ACC112 (cell line): Measurements from ENCODE around the gene VPS37B.
A peak's percentile ranks its signal among the peaks of the same experiment; 100 is the strongest.

Experiments
- H2AFZ ChIP-seq: fragments of 200-600 bp; sonication (generic); one replicate; pipeline ENCODE4 v1.6.0; 2017; ENCODE audit warnings: antibody characterized with exemption, low read length; ENCODE audit not compliant: unreplicated experiment
- H3K27ac ChIP-seq: fragments of 200-600 bp; sonication (generic); 2 replicates; pipeline ENCODE4 v1.5.1; 2014; ENCODE audit warnings: low read depth, mild to moderate bottlenecking, antibody characterized with exemption, low read length, moderate library complexity
- H3K27me3 ChIP-seq: fragments of 200-600 bp; sonication (generic); 2 replicates; pipeline ENCODE4 v1.6.1; 2014; ENCODE audit warnings: mild to moderate bottlenecking, antibody characterized with exemption, low read length, moderate library complexity, mixed read lengths; ENCODE audit not compliant: insufficient read depth
- H3K36me3 ChIP-seq: fragments of 200-600 bp; sonication (generic); 2 replicates; pipeline ENCODE4 v1.6.1; 2016; ENCODE audit warnings: mild to moderate bottlenecking, antibody characterized with exemption, low read length, moderate library complexity, mixed read lengths; ENCODE audit not compliant: insufficient read depth
- H3K4me1 ChIP-seq: fragments of 200-600 bp; sonication (generic); one replicate; pipeline ENCODE4 v1.6.1; 2016; ENCODE audit warnings: low read length, mixed read lengths; ENCODE audit not compliant: insufficient read depth, unreplicated experiment, control insufficient read depth
- H3K4me3 ChIP-seq: fragments of 200-600 bp; sonication (generic); 2 replicates; pipeline ENCODE4 v1.5.1; 2014; ENCODE audit warnings: mild to moderate bottlenecking, low read depth, low read length
- H3K79me2 ChIP-seq: fragments of 200-600 bp; sonication (generic); one replicate; pipeline ENCODE4 v1.6.0; 2016; ENCODE audit warnings: low read length; ENCODE audit not compliant: control insufficient read depth, unreplicated experiment, insufficient read depth

VPS37B gene

DNA sequence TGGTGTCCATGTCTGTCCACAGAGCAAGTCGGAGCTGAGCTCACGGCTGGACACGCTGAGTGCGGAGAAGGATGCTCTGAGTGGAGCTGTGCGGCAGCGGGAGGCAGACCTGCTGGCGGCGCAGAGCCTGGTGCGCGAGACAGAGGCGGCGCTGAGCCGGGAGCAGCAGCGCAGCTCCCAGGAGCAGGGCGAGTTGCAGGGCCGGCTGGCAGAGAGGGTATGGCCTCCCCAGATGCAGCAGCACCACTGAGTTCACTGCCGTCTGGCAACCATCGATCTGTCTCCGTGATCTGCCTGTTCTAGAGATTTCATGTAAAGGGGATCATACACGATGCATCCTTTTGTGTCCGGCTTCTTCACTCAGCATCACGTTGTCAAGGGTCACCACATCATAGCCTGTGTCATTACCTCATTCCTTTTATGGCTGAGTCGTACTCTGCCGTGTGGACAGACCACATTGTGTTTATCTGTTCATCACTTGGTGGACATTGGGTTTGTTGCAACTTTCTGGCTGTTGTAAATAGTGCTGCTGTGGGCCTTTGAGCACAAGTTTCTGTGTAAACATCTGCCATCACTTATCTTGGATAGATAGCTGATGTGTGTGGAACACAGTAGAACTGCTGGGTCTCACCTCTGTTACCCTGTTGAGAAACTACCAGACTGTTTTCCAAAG is 38.8 kb downstream of the VPS37B start:
- Histone ChIP-seq H3K4me3 (no peak overlapping the region), H3K27me3 (no peaks in the 10 kb centered on the region), H3K27ac (no peak overlapping the region), H2AFZ (no peak overlapping the region), H3K4me1 (peaks cover 14% of the 10 kb centered on the region), H3K36me3 (no peaks in the 10 kb centered on the region), H3K79me2 (no peaks in the 10 kb centered on the region)

DNA sequence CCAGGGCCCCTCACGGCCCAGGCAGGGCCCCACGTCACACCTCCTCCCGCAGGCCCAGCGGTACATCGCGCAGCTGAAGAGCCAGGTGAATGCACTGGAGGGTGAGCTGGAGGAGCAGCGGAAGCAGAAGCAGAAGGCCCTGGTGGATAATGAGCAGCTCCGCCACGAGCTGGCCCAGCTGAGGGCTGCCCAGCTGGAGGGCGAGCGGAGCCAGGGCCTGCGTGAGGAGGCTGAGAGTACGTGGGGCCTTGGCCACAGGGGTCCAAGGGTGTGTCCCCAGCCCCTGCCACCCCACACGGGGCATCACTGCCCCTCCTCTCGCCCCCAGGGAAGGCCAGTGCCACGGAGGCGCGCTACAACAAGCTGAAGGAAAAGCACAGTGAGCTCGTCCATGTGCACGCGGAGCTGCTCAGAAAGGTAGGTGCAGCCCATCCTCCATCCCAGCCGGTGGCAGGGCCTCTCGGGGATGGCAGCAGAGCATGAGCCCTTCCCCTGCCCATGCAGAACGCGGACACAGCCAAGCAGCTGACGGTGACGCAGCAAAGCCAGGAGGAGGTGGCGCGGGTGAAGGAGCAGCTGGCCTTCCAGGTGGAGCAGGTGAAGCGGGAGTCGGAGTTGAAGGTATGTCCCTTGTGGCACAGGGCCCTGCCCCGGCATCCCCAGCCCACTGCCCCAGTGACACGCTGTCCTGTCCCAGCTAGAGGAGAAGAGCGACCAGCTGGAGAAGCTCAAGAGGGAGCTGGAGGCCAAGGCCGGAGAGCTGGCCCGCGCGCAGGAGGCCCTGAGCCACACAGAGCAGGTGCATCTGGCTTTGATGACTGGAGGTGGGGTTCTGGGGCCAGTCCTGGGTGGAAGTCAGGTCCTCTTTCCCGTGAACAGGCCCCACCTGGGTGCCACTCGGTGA is 39.7 kb downstream of the VPS37B start:
- Histone ChIP-seq H3K79me2 (no peaks in the 10 kb centered on the region), H3K27ac (no peak overlapping the region), H3K4me1 (peaks cover 22% of the 10 kb centered on the region), H3K4me3 (no peak overlapping the region), H2AFZ (no peak overlapping the region), H3K36me3 (no peaks in the 10 kb centered on the region), H3K27me3 (no peaks in the 10 kb centered on the region)

DNA sequence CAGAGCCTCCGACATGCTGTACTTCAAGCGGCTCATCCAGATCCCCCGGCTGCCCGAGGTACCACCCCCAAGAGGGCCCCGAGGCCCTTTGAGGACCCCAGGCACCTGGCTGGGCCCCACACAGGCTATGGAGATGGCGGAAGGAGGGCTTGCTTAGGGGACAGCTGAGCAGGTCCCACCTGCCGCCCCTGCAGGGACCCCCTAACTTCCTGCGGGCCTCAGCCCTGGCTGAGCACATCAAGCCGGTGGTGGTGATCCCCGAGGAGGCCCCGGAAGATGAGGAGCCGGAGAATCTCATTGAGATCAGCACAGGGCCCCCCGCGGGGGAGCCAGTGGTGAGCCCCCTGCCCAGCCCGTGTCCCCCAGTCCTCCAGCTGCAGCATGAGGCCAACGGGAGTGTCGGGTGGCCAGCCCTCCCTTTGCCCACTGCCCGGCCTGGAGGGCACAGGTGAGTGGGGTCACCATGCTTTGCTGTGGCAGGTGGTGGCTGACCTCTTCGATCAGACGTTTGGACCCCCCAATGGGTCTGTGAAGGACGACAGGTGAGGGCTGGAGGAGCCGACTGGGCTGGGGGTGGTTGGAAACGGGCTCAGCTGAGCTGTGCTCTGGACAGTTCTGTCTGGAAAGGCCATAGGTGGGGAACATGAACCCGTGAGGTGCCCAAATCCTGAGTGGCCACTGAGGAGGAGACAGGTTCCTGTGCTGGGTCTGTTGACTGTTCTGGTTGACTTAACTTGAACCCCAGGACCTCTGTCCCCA is 40.7 kb downstream of the VPS37B start:
- Histone ChIP-seq H3K4me3 (no peak overlapping the region), H3K27me3 (no peaks in the 10 kb centered on the region), H2AFZ (no peak overlapping the region), H3K27ac (no peak overlapping the region), H3K4me1 (peaks cover 25% of the 10 kb centered on the region), H3K79me2 (no peaks in the 10 kb centered on the region), H3K36me3 (no peaks in the 10 kb centered on the region)

DNA sequence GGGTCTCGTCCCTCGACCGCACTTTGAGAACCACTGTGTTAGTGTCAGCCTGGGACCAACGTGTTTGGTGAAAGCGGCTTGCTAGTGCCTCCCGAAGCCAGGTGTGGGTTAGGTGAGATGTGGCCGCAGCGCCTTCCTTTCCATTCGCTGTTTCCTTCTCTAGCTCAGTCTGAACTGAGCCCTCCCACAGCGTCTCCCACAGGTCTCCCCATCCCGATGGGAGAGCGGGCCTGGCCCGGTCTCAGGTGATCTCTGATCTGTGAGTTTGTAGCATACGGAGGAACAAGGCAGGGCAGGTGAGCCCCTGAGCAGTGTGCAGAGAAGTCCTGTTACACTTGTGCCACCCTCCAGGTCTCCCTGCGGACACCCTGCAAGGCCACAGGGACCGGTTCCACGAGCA is 41.4 kb downstream of the VPS37B start:
- Histone ChIP-seq H3K27me3 (no peaks in the 10 kb centered on the region), H3K27ac (no peak overlapping the region), H3K79me2 (no peaks in the 10 kb centered on the region), H2AFZ (no peak overlapping the region), H3K4me1 (peaks cover 25% of the 10 kb centered on the region), H3K4me3 (no peak overlapping the region), H3K36me3 (no peaks in the 10 kb centered on the region)

DNA sequence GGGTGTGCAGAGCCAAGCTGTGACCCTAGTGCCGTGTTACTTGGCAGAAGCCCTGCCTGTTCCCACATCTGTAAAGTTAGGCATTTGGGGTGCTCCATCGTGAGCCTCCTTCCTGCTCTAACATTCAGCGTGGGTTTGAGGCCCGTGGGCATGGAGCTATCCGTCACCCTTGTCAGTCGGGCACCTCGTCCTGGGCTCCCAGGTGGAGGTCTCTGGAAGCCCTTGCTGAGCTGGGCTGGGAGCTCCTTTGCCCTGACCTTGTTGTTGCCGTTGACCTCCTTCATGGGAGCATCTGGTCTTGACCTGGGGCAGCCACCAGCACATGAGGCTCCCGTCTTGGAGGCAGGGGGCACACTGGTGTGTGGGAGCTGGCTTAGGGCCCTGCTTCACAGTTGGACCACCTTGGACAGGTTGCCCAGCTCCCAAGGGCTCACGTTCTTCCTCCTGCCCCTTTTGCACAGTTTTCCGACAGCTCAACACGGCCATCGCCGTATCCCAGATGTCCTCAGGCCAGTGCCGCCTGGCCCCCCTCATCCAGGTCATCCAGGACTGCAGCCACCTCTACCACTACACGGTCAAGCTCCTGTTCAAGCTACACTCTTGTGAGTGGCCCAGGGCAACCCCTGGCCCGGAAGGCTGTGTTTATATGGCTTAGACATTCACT is 42.2 kb downstream of the VPS37B start:
- H3K27ac ChIP-seq = no peak overlapping the region
- no peak overlapping the region for H3K4me3 ChIP-seq
- H3K36me3 ChIP-seq = no peaks in the 10 kb centered on the region
- no peaks in the 10 kb centered on the region for H3K79me2 ChIP-seq
- no peak overlapping the region for H2AFZ ChIP-seq
- H3K4me1 ChIP-seq = peaks cover 25% of the 10 kb centered on the region
- H3K27me3 ChIP-seq = no peaks in the 10 kb centered on the region

DNA sequence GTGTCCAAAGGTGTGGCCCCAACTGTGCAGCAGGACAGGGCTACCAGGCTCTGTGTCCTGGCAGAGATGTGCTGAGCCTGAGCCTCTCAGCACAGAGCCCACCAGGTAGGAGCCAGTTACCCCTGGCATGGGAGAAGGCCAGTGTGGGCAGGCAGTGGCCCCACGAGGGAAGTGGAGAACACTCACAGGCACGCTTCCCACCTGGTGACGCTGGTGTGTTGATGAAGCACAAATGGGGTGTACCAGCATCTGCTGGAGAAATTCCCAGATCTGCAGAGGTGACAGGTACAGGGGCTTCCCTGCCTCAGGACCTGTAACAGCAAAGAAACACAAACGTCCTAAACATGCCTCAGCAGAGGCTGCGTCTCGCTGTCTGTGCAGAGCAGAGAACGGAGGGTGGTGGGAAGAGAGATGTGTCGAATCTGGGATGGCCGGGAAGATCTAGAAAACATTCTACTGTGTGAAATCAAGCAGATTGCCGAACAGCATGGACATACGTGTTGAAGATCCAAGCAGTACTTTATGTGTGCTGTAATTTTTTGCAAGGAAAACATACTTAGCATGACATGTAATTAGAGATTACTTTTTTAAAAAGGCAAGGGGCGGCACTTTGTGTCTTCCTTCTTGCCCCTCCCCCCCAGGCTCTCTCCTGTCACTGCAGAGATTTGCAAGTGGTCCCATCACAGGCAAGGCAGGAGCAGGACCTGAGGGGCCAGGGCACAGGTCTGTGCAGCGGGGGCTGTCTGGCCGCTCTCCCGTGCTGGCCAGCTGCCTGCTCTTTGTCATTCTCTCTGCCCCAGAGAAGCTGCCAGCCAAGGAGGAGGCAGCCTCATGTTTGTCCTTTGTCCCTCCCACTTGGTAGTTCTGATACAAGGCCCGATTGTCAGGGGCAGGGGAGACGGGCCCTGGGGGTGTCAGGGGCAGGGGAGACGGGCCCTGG is 43.3 kb downstream of the VPS37B start:
- no peaks in the 10 kb centered on the region for H3K27me3 ChIP-seq
- no peaks in the 10 kb centered on the region for H3K36me3 ChIP-seq
- H3K27ac ChIP-seq = peak overlapping the region; percentile 78
- peaks cover 25% of the 10 kb centered on the region for H3K4me1 ChIP-seq
- no peak overlapping the region for H3K4me3 ChIP-seq
- H2AFZ ChIP-seq = no peak overlapping the region
- H3K79me2 ChIP-seq = no peaks in the 10 kb centered on the region

DNA sequence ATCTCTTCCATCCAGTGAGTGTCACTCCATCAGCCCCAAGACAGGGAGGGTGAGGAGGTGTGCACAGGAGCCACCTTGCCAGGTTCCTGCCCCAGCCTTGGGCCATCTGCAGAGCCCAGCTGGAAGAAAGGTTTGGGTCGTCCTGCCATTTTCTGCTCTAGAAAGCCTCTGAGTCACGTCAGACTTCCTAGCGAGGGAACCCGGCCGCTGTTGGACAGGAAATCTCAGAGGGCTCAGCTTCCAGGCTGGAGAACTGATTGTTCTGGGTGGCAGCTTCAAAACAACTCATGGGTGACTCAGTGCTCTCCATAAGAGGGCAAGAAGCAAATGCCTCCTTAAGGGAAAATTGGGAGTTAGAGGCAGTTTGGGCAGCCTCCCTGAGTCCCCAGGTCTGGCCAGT is 44.1 kb downstream of the VPS37B start:
- peak overlapping the region; percentile 78 for H3K27ac ChIP-seq
- H3K27me3 ChIP-seq = no peaks in the 10 kb centered on the region
- H3K4me3 ChIP-seq = no peak overlapping the region
- peaks cover 25% of the 10 kb centered on the region for H3K4me1 ChIP-seq
- no peaks in the 10 kb centered on the region for H3K79me2 ChIP-seq
- no peaks in the 10 kb centered on the region for H3K36me3 ChIP-seq
- no peak overlapping the region for H2AFZ ChIP-seq

DNA sequence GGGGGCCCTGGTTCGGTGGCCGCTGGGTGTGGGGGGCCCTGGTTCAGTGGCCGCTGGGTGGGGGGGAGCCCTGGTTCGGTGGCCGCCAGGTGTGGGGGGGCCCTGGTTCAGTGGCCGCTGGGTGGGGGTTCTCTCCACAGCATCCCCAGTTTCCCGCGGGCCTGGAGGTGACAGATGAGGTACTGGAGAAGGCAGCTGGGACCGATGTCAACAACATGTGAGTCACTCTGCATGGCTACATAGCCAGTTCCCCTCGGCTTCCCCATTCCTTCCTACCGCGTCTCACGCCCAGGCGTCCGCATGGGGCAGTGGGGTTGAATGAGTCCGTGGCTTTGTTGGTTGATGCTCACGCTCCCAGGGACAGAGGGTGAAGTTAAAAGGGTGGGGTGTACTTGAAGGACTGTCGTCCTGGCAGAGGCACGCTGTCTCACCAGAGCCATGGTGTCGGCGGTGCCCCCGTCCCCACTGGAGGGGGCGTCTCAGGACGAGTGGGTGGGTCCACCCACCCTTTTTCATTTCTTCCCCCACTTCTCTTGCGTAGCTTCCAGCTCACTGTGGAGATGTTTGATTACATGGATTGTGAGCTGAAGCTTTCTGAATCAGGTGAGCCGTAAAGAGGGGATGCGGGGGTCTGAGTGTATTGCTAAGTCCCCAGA is 45.1 kb downstream of the VPS37B start:
- H2AFZ ChIP-seq = no peak overlapping the region

DNA sequence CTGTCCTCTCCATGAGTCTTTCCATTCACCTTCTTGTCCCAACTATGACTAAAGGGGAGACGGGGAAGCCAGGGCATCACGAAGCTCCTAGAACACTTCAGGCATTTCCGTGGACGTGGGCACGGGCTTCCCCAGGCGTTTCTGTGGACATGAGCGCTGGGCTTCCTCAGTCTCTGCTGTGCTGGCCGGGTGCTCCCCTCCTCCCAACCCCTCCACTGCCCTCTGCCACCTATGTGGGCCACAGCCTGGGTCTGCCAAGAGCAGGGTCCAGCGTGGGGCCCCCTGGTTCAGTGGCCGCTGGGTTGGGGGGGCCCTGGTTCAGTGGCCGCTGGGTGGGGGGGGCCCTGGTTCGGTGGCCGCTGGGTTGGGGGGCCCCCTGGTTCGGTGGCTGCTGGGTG is 45.9 kb downstream of the VPS37B start:
- no peak overlapping the region for H3K4me3 ChIP-seq
- no peaks in the 10 kb centered on the region for H3K79me2 ChIP-seq
- no peaks in the 10 kb centered on the region for H3K27me3 ChIP-seq
- H3K36me3 ChIP-seq = no peaks in the 10 kb centered on the region
- H3K27ac ChIP-seq = no peak overlapping the region
- H2AFZ ChIP-seq = no peak overlapping the region
- H3K4me1 ChIP-seq = peaks cover 25% of the 10 kb centered on the region

More for the DNA sequence above, 45.1 kb downstream of the VPS37B start:
- H3K27ac ChIP-seq = no peak overlapping the region
- H3K4me3 ChIP-seq = no peak overlapping the region
- no peaks in the 10 kb centered on the region for H3K27me3 ChIP-seq
- H3K79me2 ChIP-seq = no peaks in the 10 kb centered on the region
- peaks cover 25% of the 10 kb centered on the region for H3K4me1 ChIP-seq
- no peaks in the 10 kb centered on the region for H3K36me3 ChIP-seq
